HG03103 (cell line): ENCODE data around the gene HAUS3.

ENCODE experiments used
- ATAC-seq: cut with Tn5 transposase; IDR thresholded peaks from one replicate; pipeline ENCODE4 v1.9.1; 2021; ENCODE audit warnings: low read depth; ENCODE audit not compliant: unreplicated experiment

HAUS3 gene

GRCh38 chr4:2264481-2265041 lies 22.6 kb upstream of the HAUS3 start:
- ATAC-seq, result no peak

GRCh38 chr4:2263926-2264321 lies 22.0 kb upstream of the HAUS3 start:
- no peak for ATAC-seq

- ATAC-seq, result no peak
Measured at GRCh38 chr4:2262944-2263250, 21.0 kb upstream of the HAUS3 start.

- ATAC-seq, result peak; percentile 87
Measured at GRCh38 chr4:2262145-2262943, 20.4 kb upstream of the HAUS3 start.

GRCh38 chr4:2261853-2262144 lies 19.9 kb upstream of the HAUS3 start, which contains the start of gene MXD4:
TSS of gene MXD4 (minus strand) at chr4:2262109. CDS start at chr4:2261980, 129 bp downstream.
- ATAC-seq, result no peak

GRCh38 chr4:2261110-2261852 lies 19.4 kb upstream of the HAUS3 start:
- ATAC-seq, result no peak

GRCh38 chr4:2260344-2261109 lies 18.6 kb upstream of the HAUS3 start:
- ATAC-seq, result no peak

GRCh38 chr4:2259541-2260343 lies 17.8 kb upstream of the HAUS3 start:
- ATAC-seq, result no peak

- ATAC-seq, result no peak
Measured at GRCh38 chr4:2259036-2259540, 17.2 kb upstream of the HAUS3 start.

GRCh38 chr4:2258091-2259035 lies 16.4 kb upstream of the HAUS3 start:
- ATAC-seq, result no peak

- no peak for ATAC-seq
Measured at GRCh38 chr4:2257361-2258081, 15.6 kb upstream of the HAUS3 start.

- no peak for ATAC-seq
Measured at GRCh38 chr4:2256781-2257191, 14.9 kb upstream of the HAUS3 start.

GRCh38 chr4:2256156-2256731 lies 14.3 kb upstream of the HAUS3 start:
- no peak for ATAC-seq

- ATAC-seq, result no peak
Measured at GRCh38 chr4:2255501-2256155, 13.7 kb upstream of the HAUS3 start.

GRCh38 chr4:2254665-2255500 lies 13.0 kb upstream of the HAUS3 start:
- ATAC-seq, result no peak

GRCh38 chr4:2253160-2254084 lies 11.5 kb upstream of the HAUS3 start:
- no peak for ATAC-seq
